ENCODE measurements around the gene ADD1. TPM values are rescaled to one million over a fixed set of nuclear protein-coding genes. Genes with fewer than 3 reads are reported as not detected.

Gene ADD1
- total RNA-seq, 1 experiment from 2014 or later = 163 TPM

DNA sequence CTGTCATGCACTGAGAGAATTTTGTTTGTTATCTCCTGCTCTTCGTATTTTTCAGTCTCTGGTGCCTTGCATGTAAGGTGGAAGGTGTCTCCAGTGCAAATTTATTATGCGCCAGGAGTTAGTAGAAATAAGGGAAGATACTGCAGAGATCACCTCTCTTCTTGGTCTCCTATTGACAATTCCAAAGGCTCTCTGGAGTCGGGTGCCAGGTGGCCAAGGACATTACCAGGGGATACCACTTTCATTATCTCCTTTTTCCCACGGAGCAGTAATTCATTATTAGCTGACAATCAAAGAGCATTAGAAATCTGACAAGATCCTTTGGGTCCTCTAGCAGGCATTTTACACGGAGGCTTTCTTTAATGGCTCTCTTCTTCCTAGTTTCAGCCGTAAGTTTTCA lies 26.0 kb downstream of the ADD1 start:
- Histone ChIP-seq H4K5ac (ENCODE audit: insufficient read length, low read depth, low read length) (no peak overlapping the region), H3K9ac (ENCODE audit: extremely low read depth, insufficient read length, low read length) (no peak overlapping the region), H3K79me2 (ENCODE audit: insufficient read depth, low read length) (peaks cover 13% of the 10 kb centered on the region; the same call in 1 of the 2 replicates), H3K4ac (ENCODE audit: low read depth, low read length) (no peak overlapping the region), H3K18ac (ENCODE audit: insufficient read length, low read depth, low read length) (no peak overlapping the region), H3K9me3 (ENCODE audit: control insufficient read depth, low read depth, low read length) (no peaks in the 10 kb centered on the region), H2AK5ac (ENCODE audit: insufficient read length, low read length) (no peak overlapping the region), H4K20me1 (ENCODE audit: control insufficient read depth, insufficient read depth, insufficient read length) (no peaks in the 10 kb centered on the region), H2BK20ac (ENCODE audit: low read depth, low read length, poor library complexity, severe bottlenecking) (no peak overlapping the region), H3T11ph (ENCODE audit: low read length) (no peak overlapping the region), H2BK15ac (ENCODE audit: low read depth, low read length) (no peak overlapping the region), H3K56ac (ENCODE audit: insufficient read length, low read depth, low read length) (no peak overlapping the region), H4K8ac (replicated peaks; ENCODE audit: insufficient read length, low read depth, low read length) (no peak overlapping the region), H3K23me2 (ENCODE audit: insufficient read length, low read depth, low read length, poor library complexity, severe bottlenecking) (no peaks in the 10 kb centered on the region), H3K23ac (ENCODE audit: insufficient read length, low read depth, low read length) (no peak overlapping the region), H3K4me2 (ENCODE audit: insufficient read depth, insufficient read length, low read length) (no peak overlapping the region), H3K79me1 (ENCODE audit: insufficient read depth, low read depth, low read length, poor library complexity, severe bottlenecking) (peaks cover 13% of the 10 kb centered on the region), H2AFZ (ENCODE audit: low read length) (no peak overlapping the region), H2BK5ac (ENCODE audit: insufficient read length, low read length) (no peak overlapping the region), H2BK120ac (ENCODE audit: low read depth, low read length, poor library complexity, severe bottlenecking) (peak overlapping the region; percentile 26), H3K14ac (ENCODE audit: insufficient read depth, low read length) (no peak overlapping the region), H2BK12ac (ENCODE audit: insufficient read length, low read depth, low read length) (no peak overlapping the region), H3K27ac (ENCODE audit: insufficient read length, low read depth, low read length) (no peak overlapping the region), H3K4me1 (ENCODE audit: insufficient read depth, low read length) (peaks cover 2% of the 10 kb centered on the region; the same call in 1 of the 2 replicates), H4K91ac (ENCODE audit: insufficient read length, low read depth, low read length) (no peak overlapping the region), H3K27me3 (ENCODE audit: insufficient read depth, low read length) (no peaks in the 10 kb centered on the region)
- H3K9me3 Mint-ChIP-seq = no peaks in the 10 kb centered on the region
- DNase-seq = no peak
- H3K4me3 Mint-ChIP-seq = no peak overlapping the region
- no peaks in the 10 kb centered on the region; a peak in 1 of 7 replicates for H3K36me3 Mint-ChIP-seq (ENCODE audit: insufficient read depth in 1 of 3, low read depth in 3 of 3)
- WGBS (ENCODE audit: extremely low coverage, insufficient read length, low lambda C conversion rate) = no CpG with 5 or more reads among the region's 6 CpGs
- TF ChIP-seq, protein P1, sequence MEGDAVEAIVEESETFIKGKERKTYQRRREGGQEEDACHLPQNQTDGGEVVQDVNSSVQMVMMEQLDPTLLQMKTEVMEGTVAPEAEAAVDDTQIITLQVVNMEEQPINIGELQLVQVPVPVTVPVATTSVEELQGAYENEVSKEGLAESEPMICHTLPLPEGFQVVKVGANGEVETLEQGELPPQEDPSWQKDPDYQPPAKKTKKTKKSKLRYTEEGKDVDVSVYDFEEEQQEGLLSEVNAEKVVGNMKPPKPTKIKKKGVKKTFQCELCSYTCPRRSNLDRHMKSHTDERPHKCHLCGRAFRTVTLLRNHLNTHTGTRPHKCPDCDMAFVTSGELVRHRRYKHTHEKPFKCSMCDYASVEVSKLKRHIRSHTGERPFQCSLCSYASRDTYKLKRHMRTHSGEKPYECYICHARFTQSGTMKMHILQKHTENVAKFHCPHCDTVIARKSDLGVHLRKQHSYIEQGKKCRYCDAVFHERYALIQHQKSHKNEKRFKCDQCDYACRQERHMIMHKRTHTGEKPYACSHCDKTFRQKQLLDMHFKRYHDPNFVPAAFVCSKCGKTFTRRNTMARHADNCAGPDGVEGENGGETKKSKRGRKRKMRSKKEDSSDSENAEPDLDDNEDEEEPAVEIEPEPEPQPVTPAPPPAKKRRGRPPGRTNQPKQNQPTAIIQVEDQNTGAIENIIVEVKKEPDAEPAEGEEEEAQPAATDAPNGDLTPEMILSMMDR (conservative IDR thresholded peaks at IDR 0.05) = no peak
- H3K27ac Mint-ChIP-seq = peak overlapping the region in 2 of 3 experiments; percentile 3 to 34; a peak in 5 of 7 replicates
- no peaks in the 10 kb centered on the region for H3K27me3 Mint-ChIP-seq (ENCODE audit: low read depth)
- peaks cover 46 to 58% of the 10 kb centered on the region in 2 experiments for H3K4me1 Mint-ChIP-seq
